A549 (cell line): Measurements from ENCODE around the gene TMEM117. TPM values are rescaled to one million over a fixed set of nuclear protein-coding genes. Genes with fewer than 3 reads are reported as not detected.

Source experiments
- ATAC-seq, 2 experiments: fragments of 200-7000 bp in 1 of 2; fragments of >200 bp in 1 of 2; cut with Nextera tagmentation in 1 of 2; cut with Tn5 transposase in 1 of 2; 3 replicates each; pipeline versions ENCODE4 v1.8.0 to v1.9.1; 2018 to 2020; ENCODE audit warnings: mild to moderate bottlenecking in 1 of 2, moderate library complexity in 1 of 2
- CTCF ChIA-PET: fragments of 300-600 bp; sonication (Branson Sonifier 250); formaldehyde crosslinking; extraction: SDS; loops from one replicate; lab custom pipeline; 2021; ENCODE audit warnings: antibody characterized with exemption, inconsistent platforms; lab: Yijun Ruan, JAX
- POLR2A ChIA-PET: fragments of 350-600 bp; formaldehyde crosslinking; extraction: SDS; loops from one replicate; lab custom pipeline; 2021; ENCODE audit warnings: antibody characterized with exemption, inconsistent platforms; lab: Yijun Ruan, JAX
- DNase-seq, 2 experiments: peaks; one replicate each; pipeline versions ENCODE4 v3.0.0 to v3.0.0-alpha.2; 2011 to 2016; ENCODE audit warnings: low read depth in 1 of 2, low spot score in 1 of 2
- FAIRE-seq: peaks from 2 replicates; lab custom pipeline; 2011; peaks lifted over from hg19 to GRCh38; lab: Jason Lieb, UNC
- H3K27ac ChIP-seq, 2 experiments: fragments of >200 bp; sonication (Bioruptor Twin); formaldehyde crosslinking; 3 replicates each; pipeline ENCODE4 v1.5.1; 2016 to 2017
- H3K4me1 ChIP-seq: fragments of >200 bp; sonication (Bioruptor Twin); formaldehyde crosslinking; 3 replicates; pipeline ENCODE4 v1.6.1; 2016
- H3K4me2 ChIP-seq: fragments of >200 bp; sonication (Bioruptor Twin); formaldehyde crosslinking; 3 replicates; pipeline ENCODE4 v1.6.1; 2016
- H3K4me3 ChIP-seq: fragments of >200 bp; sonication (Bioruptor Twin); formaldehyde crosslinking; 3 replicates; pipeline ENCODE4 v1.5.1; 2016
- H3K9me3 ChIP-seq: fragments of >200 bp; sonication (Bioruptor Twin); formaldehyde crosslinking; 3 replicates; pipeline ENCODE4 v1.6.1; 2016
- BCL3 ChIP-seq: fragments of >200 bp; sonication (Bioruptor Twin); formaldehyde crosslinking; IDR thresholded peaks from 3 replicates; pipeline ENCODE4 v1.6.1; 2016
- CBX2 ChIP-seq: fragments of 200-600 bp; sonication (generic); IDR thresholded peaks from 2 replicates; pipeline ENCODE4 v1.6.1; 2016; ENCODE audit warnings: low read depth, mild to moderate bottlenecking, borderline replicate concordance
- CBX8 ChIP-seq: fragments of 200-600 bp; sonication (generic); IDR thresholded peaks from 2 replicates; pipeline ENCODE4 v1.6.1; 2016
- CHD4 ChIP-seq: fragments of 200-600 bp; sonication (generic); IDR thresholded peaks from 2 replicates; pipeline ENCODE4 v1.6.1; 2016; ENCODE audit warnings: antibody characterized with exemption, mild to moderate bottlenecking, borderline replicate concordance
- EHF ChIP-seq: fragments of 250-450 bp; sonication (Bioruptor Pico); IDR thresholded peaks from 2 replicates; pipeline ENCODE4 v1.5.0; 2020; ENCODE audit warnings: mild to moderate bottlenecking
- EHMT2 ChIP-seq: fragments of 200-600 bp; sonication (generic); IDR thresholded peaks from 2 replicates; pipeline ENCODE4 v1.6.1; 2016; ENCODE audit warnings: antibody characterized with exemption, low read depth, mild to moderate bottlenecking, moderate library complexity
- ELK1 ChIP-seq: fragments of 150-350 bp; IDR thresholded peaks from 2 replicates; pipeline ENCODE4 v1.6.1; 2014; ENCODE audit warnings: low read depth, mild to moderate bottlenecking, low read length
- FOSB ChIP-seq: fragments of 250-450 bp; sonication (Bioruptor Pico); IDR thresholded peaks from 2 replicates; pipeline ENCODE4 v1.5.0; 2020; ENCODE audit warnings: mild to moderate bottlenecking, moderate library complexity
- FOSL2 ChIP-seq, 2 experiments: fragments of 450-650 bp in 1 of 2; fragments of >200 bp in 1 of 2; sonication (Bioruptor Twin) in 1 of 2; formaldehyde crosslinking; IDR thresholded peaks; 2 replicates each; pipeline versions ENCODE4 v1.5.0 to v1.6.1; 2016 to 2020; ENCODE audit warnings: mild to moderate bottlenecking in 1 of 2, moderate library complexity in 1 of 2
- FOXS1 ChIP-seq: fragments of 250-450 bp; sonication (Bioruptor Pico); IDR thresholded peaks from 2 replicates; pipeline ENCODE4 v1.5.0; 2020; ENCODE audit warnings: mild to moderate bottlenecking, moderate library complexity
- HEYL ChIP-seq: fragments of 250-450 bp; sonication (Bioruptor Pico); IDR thresholded peaks from 2 replicates; pipeline ENCODE4 v1.8.0; 2021; ENCODE audit warnings: mild to moderate bottlenecking, moderate library complexity
- HMGXB4 ChIP-seq: fragments of 250-450 bp; sonication (Bioruptor Pico); IDR thresholded peaks from 2 replicates; pipeline ENCODE4 v1.5.0; 2021; ENCODE audit warnings: mild to moderate bottlenecking, moderate library complexity, borderline replicate concordance
- HOXA7 ChIP-seq: fragments of 250-450 bp; sonication (Bioruptor Pico); IDR thresholded peaks from 2 replicates; pipeline ENCODE4 v1.5.0; 2020; ENCODE audit warnings: mild to moderate bottlenecking, moderate library complexity
- HOXB13 ChIP-seq: fragments of 250-450 bp; sonication (Bioruptor Pico); IDR thresholded peaks from 2 replicates; pipeline ENCODE4 v1.5.0; 2020; ENCODE audit warnings: low read depth, mild to moderate bottlenecking, moderate library complexity
- HOXB5 ChIP-seq: fragments of 250-450 bp; sonication (Bioruptor Pico); IDR thresholded peaks from 2 replicates; pipeline ENCODE4 v1.5.0; 2020; ENCODE audit warnings: mild to moderate bottlenecking, moderate library complexity
- JUN ChIP-seq, 2 experiments: fragments of >200 bp; sonication (Bioruptor Twin); formaldehyde crosslinking; IDR thresholded peaks; 2 replicates in 1 of 2; 3 replicates in 1 of 2; pipeline ENCODE4 v1.6.1; 2016 to 2017
- KDM1A ChIP-seq: fragments of 200-600 bp; sonication (generic); IDR thresholded peaks from 2 replicates; pipeline ENCODE4 v1.6.1; 2016; ENCODE audit warnings: low read depth, mild to moderate bottlenecking
- MAFK ChIP-seq: fragments of 450-650 bp; IDR thresholded peaks from 2 replicates; pipeline ENCODE4 v1.6.1; 2014; ENCODE audit not compliant: partially characterized antibody
- MAZ ChIP-seq: fragments of 150-350 bp; IDR thresholded peaks from 2 replicates; pipeline ENCODE4 v1.6.1; 2014; ENCODE audit warnings: antibody characterized with exemption, low read depth, low read length, borderline replicate concordance
- MYC ChIP-seq: IDR thresholded peaks from 2 replicates; pipeline ENCODE4 v1.6.1; 2012; ENCODE audit warnings: mild to moderate bottlenecking, inconsistent platforms, low read length, improper control_type of control experiment, borderline replicate concordance
- NFE2L2 ChIP-seq: fragments of 150-350 bp; conservative IDR thresholded peaks from 2 replicates; pipeline ENCODE4 v1.6.1; 2014; ENCODE audit warnings: low read length
- NPAS2 ChIP-seq: fragments of 250-450 bp; sonication (Bioruptor Pico); IDR thresholded peaks from 2 replicates; pipeline ENCODE4 v1.8.0; 2022; ENCODE audit warnings: mild to moderate bottlenecking, moderate library complexity, borderline replicate concordance
- PBX3 ChIP-seq: IDR thresholded peaks from 2 replicates; pipeline ENCODE4 v1.6.1; 2012
- PHF8 ChIP-seq: fragments of 200-600 bp; sonication (generic); IDR thresholded peaks from 2 replicates; pipeline ENCODE4 v1.6.1; 2016; ENCODE audit warnings: low read depth, mild to moderate bottlenecking, antibody characterized with exemption, moderate library complexity, borderline replicate concordance
- RAD21 ChIP-seq, 2 experiments: fragments of >200 bp in 1 of 2; sonication (Bioruptor Twin) in 1 of 2; formaldehyde crosslinking in 1 of 2; IDR thresholded peaks in 1 of 2; conservative IDR thresholded peaks in 1 of 2; 2 replicates in 1 of 2; 3 replicates in 1 of 2; pipeline ENCODE4 v1.6.1; 2012 to 2018; ENCODE audit warnings: inconsistent platforms in 1 of 2
- TP53 ChIP-seq: fragments of 250-450 bp; sonication (Bioruptor Pico); IDR thresholded peaks from 2 replicates; pipeline ENCODE4 v1.5.0; 2021; ENCODE audit warnings: mild to moderate bottlenecking, moderate library complexity
- WGBS: methylation state at CpG from one replicate; pipeline ENCODE4 v1.1.6; 2017; ENCODE audit errors: missing lambda C conversion rate; 5-methylcytosine and 5-hydroxymethylcytosine counted together
- polyA plus RNA-seq, 4 experiments: library from polyadenylated mRNA; depleted of rRNA in 3 of 4; stranded (reverse); fragments of >200 nt; fragmentation: RNase III in 1 of 4; extraction: RNeasy Plus Mini Kit Qiagen cat#74134 plus additional on column Dnase treatment in 1 of 4; gene quantifications; 2 replicates in 3 of 4; 3 replicates in 1 of 4; pipeline ENCODE4 v1.2.3, GENCODE V29; 2011 to 2017

The TMEM117 gene
- polyA plus RNA-seq, 2 of the 4 experiments (the other 2 are of a cell fraction): 2.1 to 4.6 TPM

- TF ChIP-seq BCL3: no peak
- TF ChIP-seq, all 56 proteins: peak for 0
These were observed 223.6 kb downstream of the TMEM117 start (continued) for GRCh38 chr12:44059476-44059875.

GRCh38 chr12:44063671-44064070, 227.8 kb downstream of the TMEM117 start:
- Histone ChIP-seq H3K4me3 (no peak overlapping the region), H3K27ac (no peak overlapping the region), H3K4me1 (no peaks in the 10 kb centered on the region), H3K9me3 (no peaks in the 10 kb centered on the region), H3K4me2 (no peak overlapping the region)
- ChIA-PET POLR2A (no interaction called here), CTCF (no interaction called here)
- no peak for DNase-seq
- no peak for TF ChIP-seq CBX8
- no peak for TF ChIP-seq KDM1A
- no peak for TF ChIP-seq HMGXB4
- WGBS: 89% methylated on average over 3 of the region's 3 CpGs
- FAIRE-seq: no peak
- ATAC-seq: no peak

- CTCF ChIA-PET: no interaction called here
- Histone ChIP-seq H3K27ac (no peak overlapping the region), H3K4me1 (no peaks in the 10 kb centered on the region), H3K9me3 (no peaks in the 10 kb centered on the region), H3K4me2 (no peak overlapping the region), H3K4me3 (no peak overlapping the region)
- TF ChIP-seq HEYL (no peak), TP53 (CRISPR knock-in tag) (no peak), HOXB13 (CRISPR knock-in tag) (no peak), PHF8 (no peak), MYC (no peak), HOXB5 (CRISPR knock-in tag) (no peak), CBX8 (no peak), ELK1 (no peak), HOXA7 (CRISPR knock-in tag) (no peak), CHD4 (no peak), EHF (CRISPR knock-in tag) (no peak), CBX2 (no peak)
- 41% methylated on average over 2 of the region's 2 CpGs for WGBS
- no peak for DNase-seq
- no peak for FAIRE-seq
- no peak for ATAC-seq
- POLR2A ChIA-PET: no interaction called here
These were observed 241.0 kb downstream of the TMEM117 start for GRCh38 chr12:44076871-44077270.

GRCh38 chr12:44077294-44077693, 241.4 kb downstream of the TMEM117 start:
- no peak overlapping the region for H3K27ac ChIP-seq
- ChIA-PET CTCF (no interaction called here), POLR2A (no interaction called here)
- FAIRE-seq: no peak
- no peak for DNase-seq
- TF ChIP-seq HOXB5 (CRISPR knock-in tag) (no peak), MAFK (no peak), PBX3 (no peak), FOSB (CRISPR knock-in tag) (no peak), NFE2L2 (no peak), RAD21 (conservative IDR thresholded peaks at IDR 0.05 in 1 of 2, IDR thresholded peaks at IDR 0.05 in 1 of 2) (no peak), BCL3 (no peak), FOXS1 (no peak), FOSL2 (IDR thresholded peaks at IDR 0.05) (no peak), FOSL2 (CRISPR knock-in tag; IDR thresholded peaks at IDR 0.05) (no peak), JUN (IDR thresholded peaks at IDR 0.05) (no peak), EHMT2 (no peak), NPAS2 (CRISPR knock-in tag) (no peak), MAZ (no peak)
- 12% methylated on average over 2 of the region's 2 CpGs for WGBS
- no peak overlapping the region for H3K4me3 ChIP-seq
- ATAC-seq: no peak
- H3K9me3 ChIP-seq: no peaks in the 10 kb centered on the region
- H3K4me1 ChIP-seq: no peaks in the 10 kb centered on the region
- H3K4me2 ChIP-seq: no peak overlapping the region
